ENCODE data around the gene BBOX1. TPM values are rescaled to one million over a fixed set of nuclear protein-coding genes. Genes with fewer than 3 reads are reported as not detected.

BBOX1 gene
- total RNA-seq, 1 experiment from 2014 or later, result not detected

DNA sequence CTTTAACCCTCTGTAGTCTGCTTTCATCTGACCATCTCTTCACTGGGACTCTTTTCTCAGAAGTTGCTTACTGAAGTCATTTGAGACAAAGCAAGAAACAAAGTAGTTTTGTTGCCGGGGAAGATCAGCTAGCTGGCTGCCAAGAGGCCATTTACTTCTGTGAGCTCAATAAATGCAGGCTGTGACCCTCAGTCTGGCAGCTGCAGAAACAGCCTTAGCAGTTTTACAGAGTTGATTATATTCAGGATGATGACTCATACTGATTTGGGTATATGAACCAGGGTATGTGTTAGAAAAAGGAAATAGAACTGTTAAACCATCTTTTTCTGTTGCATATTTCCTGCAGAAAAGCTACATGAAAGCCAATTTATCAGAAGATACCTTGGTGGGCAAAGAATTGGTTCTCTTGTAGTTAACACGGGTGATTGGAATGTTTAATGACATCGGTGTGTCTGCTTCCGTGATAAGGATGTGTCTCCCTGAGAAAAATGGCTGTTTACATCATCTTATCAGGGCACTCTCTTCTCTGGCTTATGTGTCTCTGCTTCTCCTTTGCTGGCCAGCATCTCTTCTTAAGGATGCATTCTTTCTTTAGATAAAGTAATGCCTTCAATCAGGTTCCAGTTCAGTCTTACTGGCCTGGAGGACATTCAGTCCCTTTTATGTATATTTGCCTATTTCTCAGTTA, 28.2 kb upstream of the BBOX1 start (continued):
- TF ChIP-seq, protein P1, sequence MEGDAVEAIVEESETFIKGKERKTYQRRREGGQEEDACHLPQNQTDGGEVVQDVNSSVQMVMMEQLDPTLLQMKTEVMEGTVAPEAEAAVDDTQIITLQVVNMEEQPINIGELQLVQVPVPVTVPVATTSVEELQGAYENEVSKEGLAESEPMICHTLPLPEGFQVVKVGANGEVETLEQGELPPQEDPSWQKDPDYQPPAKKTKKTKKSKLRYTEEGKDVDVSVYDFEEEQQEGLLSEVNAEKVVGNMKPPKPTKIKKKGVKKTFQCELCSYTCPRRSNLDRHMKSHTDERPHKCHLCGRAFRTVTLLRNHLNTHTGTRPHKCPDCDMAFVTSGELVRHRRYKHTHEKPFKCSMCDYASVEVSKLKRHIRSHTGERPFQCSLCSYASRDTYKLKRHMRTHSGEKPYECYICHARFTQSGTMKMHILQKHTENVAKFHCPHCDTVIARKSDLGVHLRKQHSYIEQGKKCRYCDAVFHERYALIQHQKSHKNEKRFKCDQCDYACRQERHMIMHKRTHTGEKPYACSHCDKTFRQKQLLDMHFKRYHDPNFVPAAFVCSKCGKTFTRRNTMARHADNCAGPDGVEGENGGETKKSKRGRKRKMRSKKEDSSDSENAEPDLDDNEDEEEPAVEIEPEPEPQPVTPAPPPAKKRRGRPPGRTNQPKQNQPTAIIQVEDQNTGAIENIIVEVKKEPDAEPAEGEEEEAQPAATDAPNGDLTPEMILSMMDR (IDR thresholded peaks at IDR 0.05), result no peak

DNA sequence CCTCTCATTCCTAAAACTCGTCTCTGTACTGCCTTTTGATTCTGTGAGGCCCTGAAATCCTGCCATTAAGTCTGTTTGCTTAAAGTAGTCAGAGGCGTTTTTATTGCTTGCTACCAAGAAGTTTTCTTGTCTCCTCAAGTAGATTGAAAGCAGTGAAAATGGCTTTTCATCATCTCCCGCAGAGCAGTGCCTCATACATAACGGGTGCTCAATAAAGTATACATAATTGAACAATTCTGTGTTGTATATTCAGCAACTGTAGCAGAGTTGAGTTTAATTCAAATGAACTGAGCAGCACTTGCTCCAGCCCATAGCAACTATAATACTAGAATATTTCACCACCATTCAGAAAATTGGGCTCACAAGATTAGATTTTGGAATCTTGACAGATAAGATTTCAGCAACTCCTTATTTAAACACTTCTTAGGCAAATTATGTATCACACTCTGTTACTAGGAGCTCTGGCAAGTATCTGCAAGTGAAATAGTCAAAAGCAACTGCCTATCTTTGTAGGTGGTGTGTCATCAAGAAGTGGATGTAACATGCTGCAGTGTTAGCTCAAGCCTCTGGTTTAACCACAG, 26.7 kb upstream of the BBOX1 start:
- POLR2A ChIA-PET, result no interaction called here
- ATAC-seq, result no peak
- in situ Hi-C loops (cut with HindIII; ENCODE audit: low pct_unique_long_range_greater_than_20kb, low sequenced_read_pairs), result no loop called here
- H3K4me1 ChIP-seq (ENCODE audit: control insufficient read depth, insufficient read depth, low read length), result no peaks in the 10 kb centered on the region
- no TSS peak for BruUV-seq (replicated peaks)
- no peaks in the 10 kb centered on the region for H3K36me3 ChIP-seq (ENCODE audit: control insufficient read depth, insufficient read depth, low read length)
- no peak overlapping the region for H3K4me3 ChIP-seq (ENCODE audit: low read depth in 2 of 2, low read length in 2 of 2)
- TF ChIP-seq POLR2AphosphoS5 (IDR thresholded peaks at IDR 0.05; ENCODE audit: low read depth, low read length) (no peak), SIN3A (IDR thresholded peaks at IDR 0.05; ENCODE audit: borderline replicate concordance, insufficient read depth, low read depth, low read length) (no peak), TCF7L2 (IDR thresholded peaks at IDR 0.05; ENCODE audit: low read depth, low read length) (no peak)
- TF ChIP-seq, protein P2, sequence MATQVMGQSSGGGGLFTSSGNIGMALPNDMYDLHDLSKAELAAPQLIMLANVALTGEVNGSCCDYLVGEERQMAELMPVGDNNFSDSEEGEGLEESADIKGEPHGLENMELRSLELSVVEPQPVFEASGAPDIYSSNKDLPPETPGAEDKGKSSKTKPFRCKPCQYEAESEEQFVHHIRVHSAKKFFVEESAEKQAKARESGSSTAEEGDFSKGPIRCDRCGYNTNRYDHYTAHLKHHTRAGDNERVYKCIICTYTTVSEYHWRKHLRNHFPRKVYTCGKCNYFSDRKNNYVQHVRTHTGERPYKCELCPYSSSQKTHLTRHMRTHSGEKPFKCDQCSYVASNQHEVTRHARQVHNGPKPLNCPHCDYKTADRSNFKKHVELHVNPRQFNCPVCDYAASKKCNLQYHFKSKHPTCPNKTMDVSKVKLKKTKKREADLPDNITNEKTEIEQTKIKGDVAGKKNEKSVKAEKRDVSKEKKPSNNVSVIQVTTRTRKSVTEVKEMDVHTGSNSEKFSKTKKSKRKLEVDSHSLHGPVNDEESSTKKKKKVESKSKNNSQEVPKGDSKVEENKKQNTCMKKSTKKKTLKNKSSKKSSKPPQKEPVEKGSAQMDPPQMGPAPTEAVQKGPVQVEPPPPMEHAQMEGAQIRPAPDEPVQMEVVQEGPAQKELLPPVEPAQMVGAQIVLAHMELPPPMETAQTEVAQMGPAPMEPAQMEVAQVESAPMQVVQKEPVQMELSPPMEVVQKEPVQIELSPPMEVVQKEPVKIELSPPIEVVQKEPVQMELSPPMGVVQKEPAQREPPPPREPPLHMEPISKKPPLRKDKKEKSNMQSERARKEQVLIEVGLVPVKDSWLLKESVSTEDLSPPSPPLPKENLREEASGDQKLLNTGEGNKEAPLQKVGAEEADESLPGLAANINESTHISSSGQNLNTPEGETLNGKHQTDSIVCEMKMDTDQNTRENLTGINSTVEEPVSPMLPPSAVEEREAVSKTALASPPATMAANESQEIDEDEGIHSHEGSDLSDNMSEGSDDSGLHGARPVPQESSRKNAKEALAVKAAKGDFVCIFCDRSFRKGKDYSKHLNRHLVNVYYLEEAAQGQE (IDR thresholded peaks at IDR 0.05; ENCODE audit: insufficient read depth in 1 of 2, low read depth in 2 of 2, low read length in 1 of 2), result no peak
- TF ChIP-seq, protein P1 (IDR thresholded peaks at IDR 0.05), result no peak
- intact Hi-C loops (cut with micrococcal nuclease; ENCODE audit: unreplicated experiment), result no loop called here
- H3K27ac ChIP-seq (ENCODE audit: low read length), result no peak overlapping the region
- H3K27me3 ChIP-seq (ENCODE audit: control insufficient read depth, insufficient read depth, low read length), result no peaks in the 10 kb centered on the region; the same call in 1 of the 2 replicates
- DNase-seq (ENCODE audit: low read depth, low spot score), result no peak
- no peaks in the 10 kb centered on the region for H3K9me3 ChIP-seq (ENCODE audit: control insufficient read depth, insufficient read depth, low read depth, low read length)
- CTCF ChIA-PET, result no interaction called here

DNA sequence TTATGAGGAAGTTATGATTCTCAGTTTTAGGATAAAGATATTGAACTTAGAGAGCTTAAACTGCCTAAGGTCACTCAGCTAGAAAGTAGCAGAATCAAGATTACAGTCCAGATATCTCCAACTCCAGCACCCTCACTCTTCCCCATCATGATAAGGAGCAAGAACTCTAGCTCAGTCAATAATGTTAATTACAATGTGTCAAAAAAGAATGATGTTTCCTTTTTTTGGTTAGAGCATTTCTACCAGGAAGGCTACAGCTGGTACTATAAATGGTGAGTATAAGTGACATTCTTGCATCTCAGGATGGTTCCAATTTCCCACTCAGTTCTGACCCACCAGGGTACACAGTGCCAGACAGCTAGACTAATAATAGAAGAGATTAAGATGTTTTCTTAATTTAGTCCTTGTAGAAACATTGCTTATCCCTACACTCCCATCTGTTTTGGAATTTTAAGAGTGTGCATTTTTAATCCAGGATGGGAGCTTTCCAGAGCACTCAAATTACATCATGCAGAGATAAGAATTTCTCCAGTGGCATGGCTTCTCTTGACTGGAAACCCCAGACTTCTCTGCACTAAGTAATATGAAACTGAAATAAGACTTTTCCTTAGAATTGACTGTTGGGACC, 21.6 kb upstream of the BBOX1 start:
- no peak for DNase-seq (ENCODE audit: low read depth, low spot score)
- in situ Hi-C loops (cut with HindIII; ENCODE audit: low pct_unique_long_range_greater_than_20kb, low sequenced_read_pairs) (no loop called here), intact Hi-C loops (cut with micrococcal nuclease; ENCODE audit: unreplicated experiment) (no loop called here)
- ChIA-PET CTCF (no interaction called here), POLR2A (no interaction called here)
- no peaks in the 10 kb centered on the region for H3K36me3 ChIP-seq (ENCODE audit: control insufficient read depth, insufficient read depth, low read length)
- ATAC-seq, result no peak
- BruUV-seq (replicated peaks), result no TSS peak
- no peak overlapping the region for H3K4me3 ChIP-seq (ENCODE audit: low read depth in 2 of 2, low read length in 2 of 2)
- TF ChIP-seq SIN3A (IDR thresholded peaks at IDR 0.05; ENCODE audit: borderline replicate concordance, insufficient read depth, low read depth, low read length) (no peak), POLR2AphosphoS5 (IDR thresholded peaks at IDR 0.05; ENCODE audit: low read depth, low read length) (no peak), TCF7L2 (IDR thresholded peaks at IDR 0.05; ENCODE audit: low read depth, low read length) (no peak)
- TF ChIP-seq, protein P1 (IDR thresholded peaks at IDR 0.05), result no peak
- TF ChIP-seq, protein P2 (IDR thresholded peaks at IDR 0.05; ENCODE audit: insufficient read depth in 1 of 2, low read depth in 2 of 2, low read length in 1 of 2), result no peak
- no peaks in the 10 kb centered on the region for H3K9me3 ChIP-seq (ENCODE audit: control insufficient read depth, insufficient read depth, low read depth, low read length)
- no peak overlapping the region for H3K27ac ChIP-seq (ENCODE audit: low read length)
- no peaks in the 10 kb centered on the region; the same call in 1 of the 2 replicates for H3K27me3 ChIP-seq (ENCODE audit: control insufficient read depth, insufficient read depth, low read length)
- H3K4me1 ChIP-seq (ENCODE audit: control insufficient read depth, insufficient read depth, low read length), result no peaks in the 10 kb centered on the region
